PC-9 (cell line): ENCODE data around the gene PTH1R. TPM values are rescaled to one million over a fixed set of nuclear protein-coding genes. Genes with fewer than 3 reads are reported as not detected.

Source experiments
- BruUV-seq: library from RNA; stranded (reverse); fragments of 400-500 nt; replicated peaks from 2 replicates; lab custom pipeline; 2021; lab: Mats Ljungman, UMichigan
- CTCF ChIA-PET: fragments of 300-600 bp; sonication (Branson Sonifier 250); formaldehyde crosslinking; loops from one replicate; lab custom pipeline; 2022; ENCODE audit warnings: antibody characterized with exemption; lab: Charles Lee
- POLR2A ChIA-PET: fragments of 300-600 bp; sonication (Branson Sonifier 250); formaldehyde crosslinking; loops from one replicate; lab custom pipeline; 2022; ENCODE audit warnings: antibody characterized with exemption; ENCODE audit not compliant: unreplicated experiment; lab: Charles Lee
- DNase-seq, 2 experiments: peaks; one replicate each; pipeline versions ENCODE4 v3.0.0 to v3.0.0-alpha.2; 2015 to 2022; ENCODE audit warnings: mixed read lengths in 1 of 2
- H2AFZ ChIP-seq: fragments of 200-600 bp; sonication (generic); 2 replicates; pipeline ENCODE4 v1.8.1; 2017; ENCODE audit warnings: antibody characterized with exemption
- H3F3A ChIP-seq: fragments of 200-600 bp; sonication (generic); 2 replicates; pipeline ENCODE4 v1.8.1; 2017; ENCODE audit warnings: antibody characterized with exemption, mild to moderate bottlenecking, low read depth; ENCODE audit not compliant: insufficient read depth
- H3K27ac ChIP-seq: fragments of 200-600 bp; sonication (generic); 2 replicates; pipeline ENCODE4 v1.6.1; 2016; ENCODE audit warnings: mixed run types
- H3K27me3 ChIP-seq: fragments of 200-600 bp; sonication (generic); 2 replicates; pipeline ENCODE4 v1.6.1; 2016; ENCODE audit warnings: low read depth, mixed run types; ENCODE audit not compliant: insufficient read depth
- H3K36me3 ChIP-seq: fragments of 200-600 bp; sonication (generic); 2 replicates; pipeline ENCODE4 v1.6.1; 2016; ENCODE audit warnings: low read depth, mixed run types
- H3K4me1 ChIP-seq: fragments of 200-600 bp; sonication (generic); replicated peaks from 2 replicates; pipeline ENCODE4 v1.6.1; 2016; ENCODE audit warnings: mixed run types; ENCODE audit not compliant: insufficient read depth
- H3K4me2 ChIP-seq: fragments of 200-600 bp; sonication (generic); 2 replicates; pipeline ENCODE4 v1.6.1; 2017; ENCODE audit warnings: mixed run types
- H3K4me3 ChIP-seq: fragments of 200-600 bp; sonication (generic); 2 replicates; pipeline ENCODE4 v1.6.1; 2016; ENCODE audit warnings: mixed run types
- H3K79me2 ChIP-seq: fragments of 200-600 bp; sonication (generic); 2 replicates; pipeline ENCODE4 v1.6.1; 2017; ENCODE audit warnings: low read depth, mixed run types
- H3K9me2 ChIP-seq: fragments of 200-600 bp; sonication (generic); 2 replicates; pipeline ENCODE4 v1.8.1; 2017; ENCODE audit warnings: mild to moderate bottlenecking; ENCODE audit not compliant: insufficient read depth
- H3K9me3 ChIP-seq: fragments of 200-600 bp; sonication (generic); 2 replicates; pipeline ENCODE4 v1.8.1; 2016; ENCODE audit warnings: low read depth; ENCODE audit not compliant: insufficient read depth
- H4K20me1 ChIP-seq: fragments of 200-600 bp; sonication (generic); 2 replicates; pipeline ENCODE4 v1.8.1; 2017; ENCODE audit not compliant: insufficient read depth
- CTCF ChIP-seq: fragments of 200-600 bp; sonication (generic); conservative IDR thresholded peaks from 2 replicates; pipeline ENCODE4 v1.6.1; 2017; ENCODE audit warnings: mixed run types, antibody characterized with exemption, mild to moderate bottlenecking, moderate library complexity
- EZH2 ChIP-seq: fragments of 200-600 bp; sonication (generic); IDR thresholded peaks from 2 replicates; pipeline ENCODE4 v1.8.0; 2017; ENCODE audit warnings: antibody characterized with exemption, low read depth
- intact Hi-C: fragments of 100-400 bp; cut with micrococcal nuclease; formaldehyde crosslinking; loops from one replicate; pipeline ENCODE4 v1.10.0; 2022; ENCODE audit not compliant: unreplicated experiment
- total RNA-seq: library from RNA; stranded (reverse); gene quantifications from 2 replicates; pipeline ENCODE4 v1.2.3, GENCODE V29; 2021

Gene PTH1R
- total RNA-seq, 1 experiment from 2014 or later, result not detected

- peaks cover 7% of the 10 kb centered on the region; the same call in 1 of the 2 replicates for H3K9me3 ChIP-seq
- H2AFZ ChIP-seq, result no peak overlapping the region
- POLR2A ChIA-PET, result no interaction called here
- CTCF ChIA-PET, result no interaction called here
- no peak for DNase-seq
- peaks cover 8% of the 10 kb centered on the region; the same call in 1 of the 2 replicates for H3F3A ChIP-seq
- no TSS peak for BruUV-seq
- TF ChIP-seq EZH2 (no peak), CTCF (no peak)
- no peaks in the 10 kb centered on the region for H4K20me1 ChIP-seq
- no peaks in the 10 kb centered on the region for H3K4me1 ChIP-seq
- H3K27me3 ChIP-seq, result no peaks in the 10 kb centered on the region
- no peak overlapping the region for H3K4me2 ChIP-seq
- H3K9me2 ChIP-seq, result no peaks in the 10 kb centered on the region
- no peak overlapping the region for H3K4me3 ChIP-seq
- no peak overlapping the region for H3K27ac ChIP-seq
- H3K36me3 ChIP-seq, result peaks cover 11% of the 10 kb centered on the region
- no peaks in the 10 kb centered on the region for H3K79me2 ChIP-seq
- intact Hi-C loops, result no loop called here
Observed at GRCh38 chr3:46916278-46916677, 38.8 kb downstream of the PTH1R start.

GRCh38 chr3:46916799-46917198, 39.3 kb downstream of the PTH1R start:
- no peak overlapping the region for H3K27ac ChIP-seq
- peaks cover 11% of the 10 kb centered on the region for H3K36me3 ChIP-seq
- DNase-seq, result no peak
- ChIA-PET POLR2A (no interaction called here), CTCF (no interaction called here)
- peaks cover 8% of the 10 kb centered on the region; the same call in 1 of the 2 replicates for H3F3A ChIP-seq
- no peaks in the 10 kb centered on the region for H4K20me1 ChIP-seq
- H3K4me2 ChIP-seq, result no peak overlapping the region
- TF ChIP-seq CTCF, result no peak
- no peaks in the 10 kb centered on the region for H3K4me1 ChIP-seq
- intact Hi-C loops, result no loop called here
- H3K27me3 ChIP-seq, result no peaks in the 10 kb centered on the region
- peaks cover 7% of the 10 kb centered on the region; the same call in 1 of the 2 replicates for H3K9me3 ChIP-seq
- H3K79me2 ChIP-seq, result no peaks in the 10 kb centered on the region
- no peaks in the 10 kb centered on the region for H3K9me2 ChIP-seq
- H3K4me3 ChIP-seq, result no peak overlapping the region
- H2AFZ ChIP-seq, result no peak overlapping the region
- BruUV-seq, result no TSS peak

GRCh38 chr3:46917257-46917656, 39.7 kb downstream of the PTH1R start:
- Histone ChIP-seq H3K79me2 (no peaks in the 10 kb centered on the region), H3K4me1 (no peaks in the 10 kb centered on the region), H3K36me3 (peaks cover 11% of the 10 kb centered on the region), H4K20me1 (no peaks in the 10 kb centered on the region), H3K9me3 (peaks cover 7% of the 10 kb centered on the region; the same call in 1 of the 2 replicates), H2AFZ (no peak overlapping the region), H3F3A (peaks cover 8% of the 10 kb centered on the region; the same call in 1 of the 2 replicates), H3K27me3 (no peaks in the 10 kb centered on the region), H3K4me2 (no peak overlapping the region), H3K9me2 (no peaks in the 10 kb centered on the region), H3K27ac (no peak overlapping the region), H3K4me3 (no peak overlapping the region)
- no peak for TF ChIP-seq CTCF
- no peak for TF ChIP-seq EZH2
- ChIA-PET POLR2A (no interaction called here), CTCF (no interaction called here)
- intact Hi-C loops, result no loop called here
- BruUV-seq, result no TSS peak
- DNase-seq, result no peak
